Activated T-cell treated with anti-CD3 and anti-CD28 coated beads, Interleukin-2, amount 50 U/mL, for 24 hours (primary cell): ENCODE results near the gene MAPK4.

Source experiments
- DNase-seq: peaks from one replicate; pipeline ENCODE4 v3.0.0-alpha.2; 2020
- H3K27ac Mint-ChIP-seq: 2 replicates; pipeline ENCODE4 v1.8.0; 2020; ENCODE audit warnings: mild to moderate bottlenecking, mixed read lengths
- H3K27me3 Mint-ChIP-seq: 2 replicates; pipeline ENCODE4 v1.8.0; 2020; ENCODE audit warnings: mixed read lengths
- H3K36me3 Mint-ChIP-seq: 2 replicates; pipeline ENCODE4 v1.8.0; 2020; ENCODE audit warnings: low read depth, mixed read lengths
- H3K4me1 Mint-ChIP-seq: 2 replicates; pipeline ENCODE4 v1.8.0; 2020; ENCODE audit warnings: low read depth, mixed read lengths
- H3K4me3 Mint-ChIP-seq: 2 replicates; pipeline ENCODE4 v1.8.0; 2020; ENCODE audit warnings: mild to moderate bottlenecking, moderate library complexity, mixed read lengths
- H3K9me3 Mint-ChIP-seq: 2 replicates; pipeline ENCODE4 v1.8.0; 2020; ENCODE audit warnings: mixed read lengths

The MAPK4 gene

DNA sequence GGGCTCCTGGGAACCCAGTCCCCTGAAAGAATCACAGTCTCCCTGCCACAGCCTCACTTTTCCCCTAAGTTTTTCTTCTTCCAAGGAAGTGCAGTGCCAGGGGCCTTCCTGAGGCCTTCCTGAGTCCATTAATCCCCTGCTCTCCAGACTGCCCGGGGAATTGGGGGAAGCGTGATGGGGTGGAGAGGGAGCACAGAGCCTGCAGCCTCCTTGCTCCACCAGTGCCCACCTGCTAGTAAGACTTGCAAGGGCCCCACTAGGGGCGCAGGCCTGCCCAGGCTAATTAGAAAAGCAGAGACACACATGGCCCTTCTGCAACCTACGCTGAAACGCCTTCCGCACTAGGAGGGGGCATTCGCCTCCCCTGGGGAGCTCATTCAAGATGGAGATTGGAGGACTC, 149.3 kb downstream of the MAPK4 start:
- no peak for DNase-seq
- Mint-ChIP-seq H3K27me3 (no peaks in the 10 kb centered on the region), H3K4me1 (no peaks in the 10 kb centered on the region), H3K9me3 (no peaks in the 10 kb centered on the region), H3K4me3 (no peak overlapping the region), H3K27ac (no peak overlapping the region), H3K36me3 (no peaks in the 10 kb centered on the region)

DNA sequence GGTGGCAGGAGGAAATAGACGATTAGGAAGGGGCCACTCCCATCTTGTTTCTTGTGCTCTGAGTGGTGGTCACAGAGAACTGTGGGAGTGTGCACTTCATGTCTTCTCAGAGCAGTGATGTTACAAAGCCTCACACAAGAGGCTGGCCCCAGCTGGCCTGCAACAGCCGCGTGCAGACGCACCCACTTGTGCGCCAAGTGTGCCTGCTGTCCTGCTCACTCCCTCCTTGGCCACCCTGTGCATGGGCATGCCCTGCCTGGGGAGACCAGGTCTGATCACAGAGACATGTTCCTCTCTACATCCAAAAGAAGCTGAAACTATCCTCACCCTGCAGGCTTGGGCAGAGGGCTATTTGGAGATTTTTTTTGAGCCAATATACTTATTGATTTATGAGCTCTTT, 151.5 kb downstream of the MAPK4 start:
- Mint-ChIP-seq H3K27me3 (no peaks in the 10 kb centered on the region), H3K4me1 (no peaks in the 10 kb centered on the region), H3K4me3 (no peak overlapping the region), H3K27ac (no peak overlapping the region), H3K9me3 (peaks cover 5% of the 10 kb centered on the region), H3K36me3 (no peaks in the 10 kb centered on the region)
- no peak for DNase-seq

DNA sequence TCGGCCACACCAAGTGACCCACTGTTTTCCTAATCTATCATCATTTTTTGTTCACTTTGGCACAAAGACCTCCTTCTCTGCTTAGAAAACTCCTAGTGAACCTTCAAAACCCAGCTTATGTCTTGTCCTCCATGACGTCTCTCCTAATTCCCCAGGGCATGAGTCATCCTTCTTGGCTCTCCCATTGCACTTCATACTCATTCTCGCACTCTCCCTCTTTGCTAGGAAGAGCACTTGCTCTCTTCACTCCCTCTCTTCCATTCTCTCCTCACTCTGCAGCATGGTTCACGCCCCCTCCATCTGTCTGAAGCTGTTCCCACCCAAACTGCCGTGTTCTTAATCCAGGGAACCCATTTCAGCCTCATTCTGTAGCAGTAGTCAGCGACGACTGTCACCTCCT, 156.0 kb downstream of the MAPK4 start:
- Mint-ChIP-seq H3K4me3 (no peak overlapping the region), H3K9me3 (peaks cover 7% of the 10 kb centered on the region), H3K4me1 (no peaks in the 10 kb centered on the region), H3K36me3 (no peaks in the 10 kb centered on the region), H3K27me3 (peaks cover 10% of the 10 kb centered on the region), H3K27ac (no peak overlapping the region)
- no peak for DNase-seq

DNA sequence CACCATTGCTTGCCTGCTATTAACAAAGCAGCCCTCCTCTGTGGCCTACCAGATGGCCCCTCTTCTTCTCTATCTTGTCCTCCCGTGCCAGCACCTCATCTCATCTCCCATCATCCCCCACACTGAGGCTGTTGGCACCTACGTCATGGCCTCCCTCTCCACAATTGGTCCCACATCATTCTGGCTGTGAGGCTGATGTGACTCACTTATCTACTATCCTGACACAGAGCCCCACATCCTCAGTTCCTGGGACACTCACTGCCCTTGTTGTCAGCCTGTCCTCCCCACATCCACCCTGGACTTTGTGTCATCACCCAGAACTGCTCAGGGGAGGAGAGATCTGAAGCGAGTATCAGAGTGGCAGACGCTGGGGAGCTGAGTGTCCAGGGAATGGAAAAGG, 157.0 kb downstream of the MAPK4 start:
- H3K4me3 Mint-ChIP-seq, result no peak overlapping the region
- no peaks in the 10 kb centered on the region for H3K4me1 Mint-ChIP-seq
- DNase-seq, result no peak

DNA sequence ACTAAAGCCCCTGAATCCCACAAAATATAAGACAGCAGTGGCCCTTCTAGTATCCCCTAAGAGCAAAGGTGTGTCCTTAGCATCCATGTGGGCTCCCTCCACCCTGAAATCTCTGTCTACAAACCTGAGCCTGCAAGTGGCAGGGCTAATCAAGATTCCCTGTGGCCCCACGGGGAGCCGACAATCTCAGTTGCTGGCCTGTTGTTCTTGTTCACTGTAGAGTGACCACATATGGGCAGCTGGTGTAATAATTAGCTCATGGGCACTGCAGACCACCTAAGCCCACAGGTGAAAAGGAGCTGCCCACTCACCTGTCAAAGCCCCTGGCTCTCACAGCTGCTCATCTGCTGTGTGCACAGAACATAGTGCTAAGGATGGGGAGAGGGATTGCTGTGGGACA, 157.7 kb downstream of the MAPK4 start:
- DNase-seq, result no peak
- Mint-ChIP-seq H3K27me3 (peaks cover 10% of the 10 kb centered on the region), H3K27ac (no peak overlapping the region), H3K36me3 (no peaks in the 10 kb centered on the region), H3K9me3 (peaks cover 7% of the 10 kb centered on the region), H3K4me1 (no peaks in the 10 kb centered on the region), H3K4me3 (no peak overlapping the region)

More for the DNA sequence above, 157.0 kb downstream of the MAPK4 start:
- H3K27me3 Mint-ChIP-seq, result peaks cover 10% of the 10 kb centered on the region
- H3K27ac Mint-ChIP-seq, result no peak overlapping the region
- no peaks in the 10 kb centered on the region for H3K36me3 Mint-ChIP-seq
- peaks cover 7% of the 10 kb centered on the region for H3K9me3 Mint-ChIP-seq

DNA sequence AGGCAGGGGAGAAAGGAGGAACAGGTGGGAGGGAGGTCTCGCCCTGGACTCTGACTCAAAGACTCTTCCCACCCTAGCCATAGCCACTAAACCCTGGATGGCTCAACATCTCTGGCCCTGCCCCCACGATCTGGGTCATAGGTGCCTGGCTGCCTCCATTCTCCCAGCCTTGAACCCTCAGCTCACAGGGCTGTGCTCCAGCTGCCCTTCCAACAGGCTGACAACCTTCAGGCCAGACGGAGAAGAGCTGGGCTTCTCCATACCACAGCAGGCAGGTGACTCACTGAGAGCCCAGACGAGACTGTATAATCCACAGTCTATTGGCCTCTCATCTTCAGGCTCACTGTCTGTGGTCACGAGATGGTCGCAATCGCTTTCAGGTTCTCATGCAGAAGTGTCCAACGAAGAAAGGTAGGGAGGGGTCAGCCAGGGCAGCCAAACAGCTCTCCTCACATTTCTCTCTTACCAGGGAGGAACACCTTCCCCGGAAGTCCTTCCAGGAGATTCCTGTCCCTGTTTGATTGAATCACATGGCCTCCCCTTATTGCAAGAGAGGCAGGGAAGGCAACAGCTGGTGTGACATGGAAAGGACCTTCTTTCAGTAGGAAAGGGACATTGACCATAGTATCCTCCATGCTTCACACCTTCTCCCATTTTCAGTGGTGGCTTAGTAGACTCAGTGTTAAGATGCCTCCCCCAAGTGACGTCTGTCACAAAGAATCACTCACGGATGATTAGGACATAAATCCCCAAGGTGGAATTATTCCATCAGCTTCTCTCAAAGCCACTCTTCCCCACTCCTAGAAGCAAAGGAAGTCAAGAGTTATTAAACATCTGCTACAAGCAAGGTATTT, 159.8 kb downstream of the MAPK4 start:
- Mint-ChIP-seq H3K27ac (no peak overlapping the region), H3K27me3 (peaks cover 10% of the 10 kb centered on the region), H3K4me3 (no peak overlapping the region), H3K9me3 (peaks cover 7% of the 10 kb centered on the region), H3K4me1 (no peaks in the 10 kb centered on the region), H3K36me3 (no peaks in the 10 kb centered on the region)
- no peak for DNase-seq

DNA sequence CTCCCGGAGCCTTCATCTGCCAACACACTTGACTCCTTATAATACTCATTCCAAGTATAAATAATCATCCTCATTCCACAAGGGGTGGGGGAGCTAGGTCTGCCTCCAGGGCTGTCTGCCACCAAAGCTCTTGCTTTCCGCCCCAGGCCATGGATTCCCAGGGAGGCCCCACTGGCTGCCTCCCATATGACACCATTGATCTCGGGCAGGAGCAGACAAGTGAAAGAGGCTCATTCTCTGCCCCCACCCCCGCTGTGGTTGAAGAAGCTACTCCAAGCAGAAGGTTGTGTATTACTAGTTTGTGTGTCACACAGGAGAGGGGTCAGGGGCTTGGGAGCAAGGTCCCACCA, 160.4 kb downstream of the MAPK4 start:
- no peaks in the 10 kb centered on the region for H3K4me1 Mint-ChIP-seq

DNA sequence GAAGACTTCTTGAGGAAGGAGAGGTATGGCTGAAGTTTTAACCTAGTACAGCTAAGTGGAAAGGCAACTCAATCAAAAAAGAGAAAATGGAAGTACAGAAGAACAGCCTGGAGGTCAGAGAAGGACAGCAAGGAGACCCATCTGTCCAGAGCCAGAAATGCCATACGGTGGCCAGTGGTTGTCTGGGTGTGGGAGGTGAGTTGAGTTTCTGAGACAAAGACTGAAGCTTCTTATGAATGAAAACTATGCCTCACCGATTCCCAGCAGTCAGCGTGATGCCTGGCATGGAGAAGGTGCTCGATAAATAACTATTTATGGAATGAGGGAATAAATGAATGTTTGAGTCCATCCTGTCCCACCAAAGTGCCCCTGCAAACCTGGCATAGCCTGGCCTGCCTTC, 161.1 kb downstream of the MAPK4 start:
- H3K27ac Mint-ChIP-seq, result no peak overlapping the region
- H3K36me3 Mint-ChIP-seq, result no peaks in the 10 kb centered on the region
- peaks cover 10% of the 10 kb centered on the region for H3K27me3 Mint-ChIP-seq

More for the DNA sequence above, 160.4 kb downstream of the MAPK4 start:
- Mint-ChIP-seq H3K27me3 (peaks cover 10% of the 10 kb centered on the region), H3K36me3 (no peaks in the 10 kb centered on the region), H3K27ac (no peak overlapping the region), H3K9me3 (peaks cover 7% of the 10 kb centered on the region), H3K4me3 (no peak overlapping the region)
- DNase-seq, result no peak

DNA sequence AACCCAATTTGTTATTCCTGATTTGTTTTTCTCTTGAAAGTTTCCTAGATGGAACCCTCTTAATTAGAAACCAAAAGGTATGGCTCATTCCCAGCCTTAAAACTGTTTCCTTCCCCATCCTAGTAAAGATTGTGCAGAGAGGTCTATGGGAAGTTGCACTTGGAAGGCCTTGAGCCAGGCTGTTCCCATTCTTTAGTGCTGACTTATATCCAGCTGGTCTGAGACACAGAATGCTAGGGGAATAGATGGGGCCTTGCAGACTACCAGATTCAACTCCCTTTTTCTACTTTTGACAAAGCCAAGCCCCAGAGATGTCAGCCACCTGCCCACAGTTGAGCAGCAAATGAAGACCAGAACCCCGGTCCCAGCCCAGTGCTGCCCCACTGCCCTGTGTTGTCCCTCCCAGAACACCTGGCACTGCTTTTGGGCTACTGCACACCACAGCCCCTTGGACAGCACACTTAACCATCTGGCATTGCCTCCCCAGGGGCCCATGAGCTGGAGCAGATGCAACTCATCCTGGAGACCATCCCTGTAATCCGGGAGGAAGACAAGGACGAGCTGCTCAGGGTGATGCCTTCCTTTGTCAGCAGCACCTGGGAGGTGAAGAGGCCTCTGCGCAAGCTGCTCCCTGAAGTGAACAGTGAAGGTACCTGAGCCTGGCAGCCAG, 161.7 kb downstream of the MAPK4 start:
- Mint-ChIP-seq H3K4me3 (no peak overlapping the region), H3K27me3 (peaks cover 10% of the 10 kb centered on the region), H3K9me3 (peaks cover 2% of the 10 kb centered on the region), H3K27ac (no peak overlapping the region), H3K4me1 (no peaks in the 10 kb centered on the region), H3K36me3 (no peaks in the 10 kb centered on the region)
- no peak for DNase-seq

More for the DNA sequence above, 161.1 kb downstream of the MAPK4 start:
- Mint-ChIP-seq H3K4me3 (no peak overlapping the region), H3K4me1 (no peaks in the 10 kb centered on the region), H3K9me3 (peaks cover 3% of the 10 kb centered on the region)
- DNase-seq, result no peak

DNA sequence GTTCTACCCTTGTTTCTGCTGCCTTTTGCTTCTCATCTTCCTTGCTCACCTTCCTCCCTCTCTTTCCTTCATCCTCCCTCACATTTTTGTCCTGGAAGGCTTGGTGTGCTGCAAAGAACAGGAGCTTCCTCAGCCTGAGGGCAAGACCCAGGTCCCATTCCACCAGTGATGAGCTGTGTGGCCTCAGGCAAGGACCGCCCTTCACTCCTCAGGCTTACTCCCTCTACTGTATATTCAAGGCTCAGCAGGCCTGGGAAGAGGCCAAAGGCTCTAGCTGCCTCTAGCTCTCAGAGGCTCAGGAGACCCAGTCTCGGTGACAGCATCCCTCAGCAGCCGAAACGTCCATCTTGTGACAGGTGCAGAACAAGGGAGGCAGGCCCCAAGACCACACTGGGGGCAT, 162.4 kb downstream of the MAPK4 start:
- Mint-ChIP-seq H3K36me3 (no peaks in the 10 kb centered on the region), H3K27ac (no peak overlapping the region), H3K4me1 (peaks cover 3% of the 10 kb centered on the region), H3K9me3 (no peaks in the 10 kb centered on the region), H3K4me3 (no peak overlapping the region), H3K27me3 (peaks cover 10% of the 10 kb centered on the region)
- no peak for DNase-seq

DNA sequence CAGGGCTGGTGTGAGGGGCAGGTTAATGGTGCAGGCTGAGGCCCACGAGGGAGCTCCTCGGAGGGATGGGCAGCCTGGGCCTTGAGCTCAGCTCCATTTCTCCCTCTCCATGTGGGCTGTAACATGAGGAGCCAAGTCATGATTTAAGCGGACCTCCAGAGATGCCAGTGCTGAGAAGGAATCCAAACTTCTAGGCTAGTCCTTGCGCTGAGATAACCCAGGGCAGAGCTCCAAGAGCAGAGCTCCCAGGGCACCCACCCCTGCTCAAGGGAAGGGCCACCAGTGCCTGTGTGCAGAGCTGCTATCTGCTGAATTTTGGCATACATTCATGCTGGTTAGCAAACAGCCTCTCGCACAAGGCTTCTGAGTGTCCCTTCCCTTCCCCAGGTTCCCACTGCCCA, 164.9 kb downstream of the MAPK4 start:
- DNase-seq, result no peak

DNA sequence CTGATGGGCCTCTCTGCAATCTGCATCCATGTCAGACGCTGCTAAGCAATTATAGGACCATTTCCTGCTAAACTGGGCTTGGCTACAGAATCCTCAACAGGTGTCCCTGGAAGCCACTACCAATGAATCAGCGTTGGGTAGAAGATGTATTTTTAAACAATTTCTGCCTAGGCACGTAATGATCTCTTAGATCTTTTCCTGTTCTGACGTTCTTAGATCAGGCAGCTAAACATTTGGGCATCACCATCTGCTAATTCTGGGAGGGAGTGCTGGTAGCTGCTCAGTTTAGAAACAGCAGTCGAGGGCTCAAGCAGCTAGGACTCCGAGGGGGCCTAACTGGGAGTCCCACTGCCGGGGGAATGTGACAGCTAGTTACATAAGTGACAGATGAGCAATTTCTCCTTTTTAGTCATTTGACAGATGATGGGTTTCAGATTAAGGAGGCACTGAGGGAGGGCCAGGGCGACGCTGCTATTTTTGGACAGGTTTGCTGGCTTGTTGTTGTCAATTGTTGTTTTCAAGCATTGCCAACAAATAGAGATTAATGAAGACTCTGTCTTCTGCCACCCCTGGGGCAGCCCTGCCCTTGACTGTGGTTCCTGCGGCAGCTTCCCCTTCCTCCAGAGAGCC, 167.2 kb downstream of the MAPK4 start:
- no peak overlapping the region for H3K4me3 Mint-ChIP-seq
- no peaks in the 10 kb centered on the region for H3K36me3 Mint-ChIP-seq
- DNase-seq, result no peak
- no peak overlapping the region for H3K27ac Mint-ChIP-seq
- peaks cover 10% of the 10 kb centered on the region for H3K27me3 Mint-ChIP-seq
- H3K4me1 Mint-ChIP-seq, result peaks cover 3% of the 10 kb centered on the region
- H3K9me3 Mint-ChIP-seq, result no peaks in the 10 kb centered on the region

More for the DNA sequence above, 164.9 kb downstream of the MAPK4 start:
- no peak overlapping the region for H3K27ac Mint-ChIP-seq
- peaks cover 15% of the 10 kb centered on the region for H3K27me3 Mint-ChIP-seq
- H3K9me3 Mint-ChIP-seq, result no peaks in the 10 kb centered on the region
- peaks cover 3% of the 10 kb centered on the region for H3K4me1 Mint-ChIP-seq
- no peak overlapping the region for H3K4me3 Mint-ChIP-seq
- H3K36me3 Mint-ChIP-seq, result no peaks in the 10 kb centered on the region

DNA sequence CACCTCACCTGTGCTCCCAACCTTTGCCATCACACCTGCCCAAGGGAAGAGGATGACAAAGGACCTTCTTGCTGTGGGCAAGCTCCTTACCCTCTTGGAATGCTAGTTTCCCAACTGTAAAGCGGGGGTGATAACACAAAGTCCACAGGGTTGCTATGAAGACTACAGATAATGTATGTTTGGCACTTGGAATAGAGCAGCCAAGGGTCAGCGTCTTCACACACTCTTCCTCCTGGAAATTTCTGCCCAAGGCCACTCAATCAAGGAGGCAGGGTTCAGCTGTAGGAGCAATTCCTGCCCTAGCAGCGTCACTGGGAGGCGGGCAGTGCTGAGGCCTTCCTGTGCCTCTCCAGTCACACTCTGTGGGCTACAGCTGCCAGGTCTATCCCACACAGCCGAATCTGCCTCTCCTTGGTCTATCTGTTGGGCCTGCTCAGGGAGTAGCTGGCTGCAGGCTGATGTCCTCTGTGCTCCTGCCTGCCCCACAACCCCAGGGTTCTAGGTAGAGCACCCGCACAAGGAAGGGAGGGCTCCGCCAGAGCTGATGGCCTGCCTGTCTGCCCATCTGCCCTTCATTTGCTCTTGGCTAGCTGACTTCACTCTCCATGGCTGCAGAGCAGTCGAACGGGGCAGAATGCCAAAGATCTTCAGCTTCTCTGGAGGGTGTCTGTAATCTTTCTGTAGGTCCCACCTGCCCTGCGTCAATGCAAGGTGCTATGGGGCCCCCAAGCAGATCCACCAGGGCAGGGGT, 168.0 kb downstream of the MAPK4 start:
- no peak for DNase-seq
- Mint-ChIP-seq H3K36me3 (no peaks in the 10 kb centered on the region), H3K27me3 (peaks cover 10% of the 10 kb centered on the region), H3K4me3 (no peak overlapping the region), H3K27ac (no peak overlapping the region), H3K9me3 (no peaks in the 10 kb centered on the region), H3K4me1 (peaks cover 3% of the 10 kb centered on the region)

DNA sequence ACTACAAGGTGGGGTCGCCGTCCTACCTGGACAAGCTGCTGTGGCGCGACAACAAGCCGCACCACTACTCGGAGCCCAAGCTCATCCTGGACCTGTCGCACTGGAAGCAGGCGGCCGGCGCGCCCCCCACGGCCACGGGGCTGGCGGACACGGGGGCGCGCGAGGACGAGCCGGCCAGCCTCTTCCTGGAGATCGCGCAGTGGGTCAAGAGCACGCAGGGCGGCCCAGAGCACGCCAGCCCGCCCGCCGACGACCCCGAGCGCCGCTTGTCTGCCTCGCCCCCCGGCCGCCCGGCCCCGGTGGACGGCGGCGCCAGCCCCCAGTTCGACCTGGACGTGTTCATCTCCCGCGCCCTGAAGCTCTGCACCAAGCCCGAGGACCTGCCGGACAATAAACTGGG, 169.5 kb downstream of the MAPK4 start:
- Mint-ChIP-seq H3K36me3 (no peaks in the 10 kb centered on the region), H3K4me3 (no peak overlapping the region), H3K27ac (no peak overlapping the region)

More for the DNA sequence above, 169.5 kb downstream of the MAPK4 start:
- Mint-ChIP-seq H3K9me3 (no peaks in the 10 kb centered on the region), H3K27me3 (peaks cover 10% of the 10 kb centered on the region), H3K4me1 (peaks cover 3% of the 10 kb centered on the region)
- DNase-seq, result no peak
